T-helper 9 cell (primary cell): ENCODE data around the gene SKI.

Experiments
- DNase-seq: peaks from one replicate; pipeline ENCODE4 v3.0.0-alpha.2; 2020

The SKI gene

DNA sequence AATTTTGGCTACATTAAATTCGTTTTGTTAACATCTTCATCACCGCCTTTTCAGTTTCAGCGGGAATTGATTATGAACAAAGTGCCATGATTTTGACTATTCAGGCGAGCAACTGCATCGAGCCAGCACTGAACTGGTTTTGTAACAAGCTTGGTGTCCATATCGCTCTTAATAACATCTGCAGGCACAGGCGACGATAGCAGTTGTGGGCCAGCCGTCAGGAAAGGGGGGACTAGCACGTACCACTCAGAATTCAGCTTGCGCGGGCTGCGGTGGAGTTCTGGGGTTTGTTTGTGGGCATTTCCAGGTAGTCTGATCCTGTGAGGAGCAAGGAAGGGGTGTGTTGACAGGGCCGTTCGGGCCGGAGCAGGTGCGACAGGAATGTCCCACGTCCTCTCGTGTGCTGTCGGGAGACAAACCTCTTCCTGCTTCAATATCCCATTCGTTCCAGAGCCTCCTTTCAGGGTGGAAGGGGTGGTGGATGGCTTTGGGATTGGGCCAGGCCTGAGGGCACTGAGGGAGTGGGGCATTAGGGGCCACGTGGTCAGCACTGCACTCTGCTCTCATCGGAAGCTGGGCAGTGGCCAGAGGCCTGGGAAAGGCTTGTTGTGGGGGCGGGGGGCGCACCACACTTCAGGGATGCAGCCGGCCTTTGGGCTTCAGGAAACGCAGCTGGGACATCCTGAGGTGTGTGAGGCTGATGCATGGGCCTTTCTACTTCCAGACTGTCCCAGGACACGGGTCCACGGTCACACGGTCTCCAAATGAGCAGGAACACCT lies 39.1 kb downstream of the SKI start:
- DNase-seq, result no peak

DNA sequence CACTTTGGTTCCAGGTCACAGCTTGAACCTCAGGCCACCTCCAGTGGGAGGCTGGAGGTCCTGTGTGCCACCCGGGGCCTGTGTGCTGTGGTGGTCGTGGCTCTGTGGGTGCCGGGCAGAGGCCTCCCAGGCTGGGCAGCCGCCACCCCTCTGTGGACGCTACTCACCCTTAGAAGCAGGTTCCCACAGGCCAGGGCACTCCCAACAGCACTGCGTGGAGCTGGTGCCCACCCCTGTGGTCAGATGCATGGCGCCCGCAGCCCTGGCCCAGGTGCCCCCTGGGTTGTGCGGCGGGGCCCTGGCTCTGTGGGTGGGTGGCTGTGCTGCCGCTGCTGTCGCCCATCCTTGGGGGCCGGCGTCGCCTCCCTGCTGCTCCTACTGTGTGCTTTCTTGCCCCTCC lies 39.7 kb downstream of the SKI start:
- no peak for DNase-seq

DNA sequence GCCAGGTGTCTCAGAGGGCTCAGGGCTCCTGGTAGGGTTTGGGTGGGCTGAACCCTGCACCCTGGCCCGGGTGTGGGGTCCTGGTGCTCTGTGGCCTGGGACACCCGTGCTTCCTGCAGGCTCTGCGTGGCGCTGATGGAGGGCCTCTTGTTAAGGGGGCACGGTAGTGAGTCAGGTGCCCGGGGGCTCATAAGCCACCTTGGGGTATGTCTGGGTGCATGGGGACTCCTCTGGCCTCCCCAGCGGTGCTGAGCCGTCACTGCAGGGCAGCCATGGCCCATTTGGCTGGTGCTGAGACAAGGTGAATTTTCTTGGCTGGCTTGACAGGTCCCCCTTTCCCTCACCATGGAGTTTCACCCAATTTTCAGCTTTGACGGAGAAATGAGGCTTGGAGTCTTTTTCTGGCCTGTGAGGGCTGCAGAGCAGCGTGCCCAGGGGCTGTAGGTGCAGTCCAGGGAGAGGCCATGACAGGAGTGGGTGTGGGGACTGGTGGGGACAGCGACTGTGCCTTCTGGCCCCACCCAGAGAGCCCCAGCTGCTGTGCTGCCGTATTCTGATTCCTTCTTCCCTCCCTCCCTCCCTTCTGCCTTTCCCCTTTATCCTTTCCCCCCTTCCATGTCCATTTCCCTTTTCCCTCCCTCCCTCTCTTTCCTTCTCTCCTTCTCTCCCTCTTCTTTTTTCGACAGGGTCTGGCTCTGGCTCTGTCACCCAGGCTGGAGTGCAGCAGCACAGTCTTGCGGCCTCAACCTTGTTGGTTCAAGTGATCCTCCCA lies 40.4 kb downstream of the SKI start:
- no peak for DNase-seq

DNA sequence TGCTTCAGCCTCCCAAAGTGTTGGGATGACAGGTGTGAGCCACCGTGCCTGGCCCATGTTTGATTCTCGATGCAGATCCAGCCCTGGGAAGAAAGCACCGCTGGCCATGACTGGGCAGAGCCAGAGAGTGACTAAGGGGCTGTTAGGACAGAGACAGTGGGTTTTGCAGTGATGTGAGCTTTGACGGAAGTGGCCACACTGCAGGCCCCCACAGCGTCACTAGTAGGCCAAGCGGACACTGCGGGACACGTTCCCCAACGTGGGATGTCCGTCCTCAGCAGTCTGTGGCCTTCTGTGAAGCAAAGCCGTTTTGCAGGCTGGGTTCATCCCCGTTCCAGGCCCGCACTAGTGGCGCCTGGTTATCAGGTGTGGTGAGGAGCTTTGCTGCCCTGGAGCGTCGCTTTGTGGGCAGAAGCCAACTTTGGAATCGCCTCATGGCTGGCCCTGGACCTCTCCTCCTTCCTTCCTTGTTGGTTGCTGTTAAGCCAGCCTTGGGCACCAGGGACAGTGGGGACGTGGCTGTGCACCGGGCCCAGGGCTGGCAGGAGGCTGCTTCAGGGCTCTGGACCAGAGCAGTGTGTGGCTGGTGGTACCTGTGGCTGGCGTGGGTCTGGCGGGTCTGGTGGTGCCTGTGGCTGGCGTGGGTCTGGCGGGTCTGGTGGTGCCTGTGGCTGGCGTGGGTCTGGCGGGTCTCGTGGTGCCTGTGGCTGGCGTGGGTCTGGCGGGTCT lies 41.2 kb downstream of the SKI start:
- no peak for DNase-seq

DNA sequence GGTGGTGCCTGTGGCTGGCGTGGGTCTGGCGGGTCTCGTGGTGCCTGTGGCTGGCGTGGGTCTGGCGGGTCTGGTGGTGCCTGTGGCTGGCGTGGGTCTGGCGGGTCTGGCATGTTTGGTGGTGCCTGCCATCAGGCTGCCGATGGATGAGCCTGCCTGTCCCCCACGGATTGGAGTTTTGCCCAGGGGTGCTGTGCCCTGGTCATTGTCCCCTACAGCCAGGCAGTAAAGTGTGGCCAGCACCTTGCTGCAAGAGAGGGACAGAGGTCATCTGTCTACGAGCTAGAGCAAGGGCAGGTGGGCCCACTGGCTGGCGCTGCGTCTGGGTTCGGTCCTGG lies 41.8 kb downstream of the SKI start:
- no peak for DNase-seq

DNA sequence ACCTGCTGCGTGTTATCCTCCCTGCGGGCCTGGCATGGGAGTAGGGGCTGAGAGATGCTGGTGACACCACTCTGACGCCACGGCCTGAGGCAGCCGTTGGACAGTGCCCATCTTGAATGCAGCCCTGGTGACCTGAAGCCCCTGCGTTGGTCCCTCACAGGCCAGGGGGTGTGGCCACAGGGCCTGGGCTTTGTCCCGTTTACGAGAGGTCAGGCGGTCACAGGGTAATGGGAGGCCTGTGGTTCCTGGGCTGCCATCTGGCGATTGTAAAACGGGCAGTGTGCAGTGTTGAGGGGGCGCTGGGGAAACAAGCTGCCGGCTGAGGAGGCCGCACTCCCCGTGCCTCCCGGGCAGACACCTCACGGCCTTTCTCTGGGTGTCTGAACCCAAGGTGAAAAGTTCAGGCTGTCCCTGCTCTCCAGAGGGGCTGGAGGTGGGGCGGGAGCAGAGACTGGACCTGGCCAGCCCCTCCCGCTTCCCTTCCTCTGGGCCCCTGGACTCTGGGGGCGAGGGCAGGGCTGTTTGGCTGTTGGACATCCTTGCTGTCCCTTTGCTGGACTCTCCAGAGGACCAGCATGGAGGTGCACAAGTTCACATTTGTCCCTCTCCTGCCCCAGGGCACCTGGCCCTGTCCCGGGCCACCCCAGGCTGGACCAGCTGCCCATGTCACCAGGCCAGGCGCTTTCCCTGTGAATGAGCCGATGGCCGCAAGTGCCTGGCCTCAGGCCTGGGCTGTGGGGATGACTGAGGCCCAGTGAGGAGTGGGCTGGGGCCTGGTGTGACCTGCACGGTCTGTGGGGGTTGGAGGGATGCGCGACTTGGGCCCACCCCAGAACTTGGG lies 42.4 kb downstream of the SKI start:
- DNase-seq, result no peak

DNA sequence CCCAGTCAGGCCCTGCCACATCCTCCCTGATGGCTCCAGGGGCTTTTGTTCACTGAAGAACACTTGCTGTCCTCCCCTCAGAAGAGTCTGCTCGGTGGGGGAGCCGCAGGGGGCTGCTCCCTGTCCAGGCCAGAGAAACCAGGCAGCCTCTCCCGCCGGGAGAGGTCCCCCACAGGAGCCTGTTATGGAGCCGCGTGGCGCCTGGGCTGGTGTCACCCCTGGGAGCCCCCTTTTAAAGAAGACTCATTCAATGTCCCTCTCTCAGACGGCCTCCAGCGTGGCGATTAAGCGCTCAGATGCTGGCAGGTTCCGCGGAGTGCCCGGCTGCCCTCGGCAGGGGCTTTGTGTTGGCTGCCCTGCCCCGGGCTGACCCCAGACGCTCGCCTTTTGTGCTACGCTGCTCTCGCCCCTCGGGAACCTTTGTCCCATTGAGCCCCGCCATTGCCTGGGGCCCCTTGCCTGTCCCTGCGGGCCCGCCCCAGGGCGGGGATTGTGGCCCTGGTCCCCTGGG lies 43.1 kb downstream of the SKI start:
- DNase-seq, result no peak

DNA sequence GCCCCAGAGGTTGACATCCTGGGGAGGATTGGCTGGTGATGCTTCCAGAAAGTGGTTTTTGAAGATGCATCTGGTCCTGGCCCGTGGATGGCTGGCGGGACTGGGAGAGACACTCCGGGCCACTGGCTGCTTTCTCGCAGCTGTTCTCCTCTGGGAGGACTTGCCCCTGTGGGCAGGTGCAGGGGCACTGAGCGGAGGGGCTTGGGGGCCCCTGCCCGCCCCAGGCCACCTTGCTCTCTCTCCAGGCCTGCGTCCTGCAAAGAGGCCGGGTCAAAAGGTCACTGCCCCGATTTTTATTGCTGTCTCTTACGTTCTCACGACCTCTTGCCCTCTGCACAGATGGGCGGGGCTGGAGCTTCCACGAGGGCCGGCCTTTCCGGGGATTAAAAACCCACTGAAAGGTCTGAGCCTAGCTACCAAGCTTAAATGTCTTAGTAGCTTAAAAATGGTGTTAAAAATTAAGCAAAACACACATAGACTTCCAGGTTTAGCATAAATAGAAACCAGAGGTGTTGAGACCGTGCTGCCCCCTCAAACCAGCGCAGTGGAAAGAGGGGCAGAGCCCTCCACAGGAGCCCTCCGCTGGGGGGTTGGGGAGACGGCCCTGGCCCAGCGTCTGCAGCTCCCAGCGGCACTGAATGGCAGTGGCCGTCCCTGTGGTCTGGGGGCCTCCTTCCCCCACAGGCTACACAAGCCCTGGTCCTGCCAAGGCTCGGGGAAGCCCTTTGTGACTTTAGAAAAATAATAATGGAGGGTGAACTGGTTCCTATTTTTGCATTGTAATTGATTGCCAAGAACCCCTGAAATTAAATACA lies 43.9 kb downstream of the SKI start:
- no peak for DNase-seq

DNA sequence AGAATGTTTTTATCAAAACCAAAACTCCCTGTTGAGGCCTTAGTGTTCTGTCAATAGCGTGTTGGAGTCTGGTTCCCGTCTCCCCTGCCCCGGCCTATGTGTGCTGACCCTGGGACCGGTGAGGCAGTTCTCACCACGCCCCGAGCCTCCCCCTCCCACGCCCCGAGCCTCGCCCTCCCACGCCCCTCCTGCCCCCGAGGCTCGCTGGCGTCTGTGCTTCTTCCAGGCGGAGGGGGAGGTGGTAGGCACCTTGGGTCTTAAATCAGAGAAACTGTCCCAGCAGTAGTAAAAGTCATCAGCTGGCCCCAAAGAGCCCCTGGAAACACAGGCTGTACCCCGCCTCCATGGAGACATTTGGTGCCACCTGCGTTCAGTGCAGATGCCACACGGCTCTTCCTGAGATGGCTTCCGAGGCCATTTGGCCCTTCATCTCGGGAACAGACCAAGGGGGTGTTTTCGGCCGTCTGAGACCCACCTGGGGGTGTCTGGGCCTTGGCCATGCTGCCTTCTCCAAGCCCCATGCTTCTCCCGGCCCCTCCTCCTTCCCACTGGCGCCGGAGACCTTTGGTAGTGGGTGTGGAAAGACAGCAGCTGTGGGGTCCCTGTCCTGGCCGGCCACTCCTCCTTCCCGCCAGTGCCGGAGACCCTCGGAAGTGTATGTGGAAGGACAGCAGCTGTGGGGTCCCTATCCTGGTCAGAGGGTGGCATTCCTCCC lies 44.7 kb downstream of the SKI start:
- no peak for DNase-seq

DNA sequence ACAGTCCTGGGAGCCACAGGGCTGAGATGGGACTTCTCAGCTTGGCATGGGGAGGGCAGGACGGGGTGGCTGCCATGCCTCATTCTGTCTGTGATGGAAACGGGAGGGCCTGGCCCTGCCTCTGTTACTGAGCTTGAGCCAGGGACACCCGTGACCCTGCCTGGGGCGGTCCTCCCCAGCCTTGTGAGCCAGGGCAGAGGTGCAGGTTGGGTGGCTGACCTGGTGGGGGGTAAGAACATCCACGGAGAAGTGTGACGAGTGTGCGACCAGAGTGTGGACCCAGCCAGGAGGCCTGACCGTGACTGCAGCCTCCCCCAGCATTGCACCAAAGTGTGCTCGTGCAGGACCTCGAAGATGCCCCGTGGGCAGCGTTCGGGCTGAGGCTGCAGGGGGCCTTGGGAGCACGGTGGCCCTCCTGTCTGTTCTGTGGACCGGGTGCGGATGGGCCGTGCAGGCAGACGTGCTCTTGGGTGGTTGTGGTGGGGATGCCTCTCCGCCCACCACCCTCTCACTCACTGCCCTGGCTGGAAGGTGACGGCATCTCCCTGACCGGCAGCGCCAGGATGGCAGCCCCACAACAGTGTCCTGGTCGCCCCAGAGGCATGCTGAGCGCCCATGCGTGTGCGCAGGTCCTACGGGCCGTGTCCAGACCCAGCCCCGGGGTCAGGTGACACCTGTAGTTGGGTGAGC lies 45.4 kb downstream of the SKI start:
- no peak for DNase-seq

DNA sequence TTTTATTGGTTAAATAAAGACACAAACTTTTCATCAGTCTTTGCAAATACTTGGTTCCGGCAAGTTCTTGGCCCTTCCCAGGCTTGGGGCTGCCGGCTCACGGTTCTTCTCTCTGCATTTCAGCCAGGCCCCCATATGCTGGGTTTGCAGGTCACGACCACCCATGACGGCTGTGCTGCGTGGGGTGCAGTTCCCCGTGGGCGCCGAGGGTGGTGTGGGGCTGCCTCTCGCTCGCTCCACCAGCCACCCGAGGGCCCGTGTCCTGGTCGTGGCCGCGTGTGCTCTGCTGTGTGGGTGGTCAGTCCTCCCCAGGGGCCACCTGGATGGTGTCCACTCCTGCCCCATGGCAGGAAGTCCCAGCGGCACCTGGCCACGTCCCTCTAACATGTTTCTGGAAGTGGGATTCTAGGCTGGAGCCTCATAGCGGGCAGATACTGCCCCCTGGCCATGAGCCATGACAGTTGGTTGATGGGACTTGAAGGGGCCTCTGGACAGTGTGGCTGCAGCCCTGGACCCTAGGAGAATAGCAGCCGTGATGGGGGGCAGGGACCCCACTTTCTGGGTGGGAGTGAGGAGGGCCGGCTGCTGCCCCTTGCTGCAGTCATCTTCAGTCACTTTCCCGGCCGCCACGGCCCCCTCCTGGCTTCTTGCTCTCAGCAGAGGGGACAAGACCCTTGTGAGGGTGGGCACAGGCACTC lies 46.3 kb downstream of the SKI start:
- no peak for DNase-seq

DNA sequence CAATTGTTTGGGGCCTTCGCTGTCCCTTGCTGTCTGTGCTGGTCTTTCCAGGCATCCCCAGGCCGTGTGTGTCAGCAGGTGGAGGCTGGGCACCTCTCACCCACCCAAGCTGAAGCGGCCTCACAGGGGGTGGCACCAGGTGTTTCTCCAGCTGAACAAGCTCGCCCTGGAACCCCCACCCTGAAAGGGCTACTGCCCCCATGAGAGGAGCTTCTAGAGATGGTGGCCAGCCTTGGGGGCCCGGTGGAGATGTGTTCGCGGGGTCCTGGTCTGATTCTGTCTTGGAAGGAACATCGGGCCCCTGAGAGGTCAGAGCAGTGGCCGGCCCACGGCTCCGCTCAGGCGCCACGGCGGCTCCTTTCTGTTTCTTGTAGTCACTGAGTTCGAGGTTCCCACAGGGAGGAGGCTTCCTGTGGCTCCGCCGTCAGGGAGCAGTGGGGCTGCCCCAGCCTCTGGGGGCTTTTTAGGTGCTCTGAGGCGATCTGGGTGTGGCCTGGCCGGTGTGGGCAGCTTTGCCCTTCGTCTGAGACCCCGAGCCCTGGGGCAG lies 46.9 kb downstream of the SKI start:
- DNase-seq, result no peak

DNA sequence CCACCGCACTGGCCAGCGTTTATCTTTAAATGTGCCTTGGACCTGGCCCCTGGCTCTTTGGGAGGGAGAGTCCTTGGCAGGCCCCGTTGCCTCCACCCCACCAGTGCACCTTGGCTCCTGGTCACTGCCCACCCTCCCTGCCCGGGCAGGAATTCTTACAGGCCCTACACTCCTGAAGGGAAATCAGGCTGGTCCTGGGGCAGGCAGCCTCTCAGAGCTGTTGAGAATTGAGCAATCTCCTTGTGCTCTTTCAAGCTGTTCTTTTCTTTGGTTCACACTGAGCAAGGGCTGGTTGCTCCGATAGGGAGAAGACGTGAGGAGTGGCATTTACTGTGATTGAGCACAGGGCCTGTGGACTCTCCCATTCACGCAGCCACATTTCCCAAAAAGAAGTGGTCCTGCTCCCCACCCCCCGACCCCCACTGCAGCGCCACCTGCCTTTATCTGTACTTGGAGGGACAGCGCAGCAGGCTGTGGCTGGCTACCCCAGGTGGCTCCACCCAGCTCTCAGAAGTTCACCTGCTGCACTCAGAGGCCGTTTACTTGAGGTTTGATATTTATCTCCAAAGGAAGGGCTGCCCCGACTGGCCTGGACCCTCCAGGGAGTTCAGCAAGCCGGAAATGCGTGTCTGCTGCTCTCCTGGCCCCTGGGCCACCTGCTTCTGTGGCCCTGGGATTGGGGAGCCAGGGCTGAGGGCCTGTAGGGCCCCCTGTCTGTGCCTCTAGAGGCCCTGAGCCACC lies 47.8 kb downstream of the SKI start:
- no peak for DNase-seq

DNA sequence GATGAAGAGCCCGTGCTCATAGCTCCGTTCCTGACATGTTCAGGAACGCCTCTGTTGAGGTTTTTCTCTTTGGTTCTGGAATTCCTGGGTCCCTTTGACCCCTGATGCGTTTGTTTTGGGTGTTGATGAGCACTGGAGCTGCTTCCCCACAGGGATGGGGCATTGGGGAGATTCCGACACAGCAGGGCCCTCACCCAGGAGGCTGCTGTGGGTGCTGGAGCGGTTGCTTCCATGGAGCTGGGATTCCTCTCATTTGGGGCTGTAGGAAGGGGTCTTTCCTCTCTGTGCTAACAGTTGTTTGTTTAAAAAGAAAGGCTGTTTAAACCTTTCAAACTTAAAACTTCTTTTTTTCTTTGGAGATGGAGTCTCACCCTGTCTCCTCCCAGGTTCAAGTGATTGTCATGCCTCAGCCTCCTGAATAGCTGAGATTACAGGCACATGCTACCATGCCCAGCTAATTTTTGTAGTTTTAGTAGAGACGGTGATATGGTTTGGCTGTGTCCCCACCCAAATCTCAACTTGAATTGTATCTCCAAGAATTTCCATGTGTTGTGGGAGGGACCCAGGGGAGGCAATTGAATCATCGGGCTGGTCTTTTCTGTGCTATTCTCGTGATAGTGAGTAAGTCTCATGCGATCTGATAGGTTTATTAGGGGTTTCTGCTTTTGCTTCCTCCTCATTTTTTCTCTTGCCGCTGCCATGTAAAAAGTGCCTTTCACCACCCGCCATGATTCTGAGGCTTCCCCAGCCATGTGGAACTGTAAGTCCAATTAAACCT lies 48.9 kb downstream of the SKI start:
- no peak for DNase-seq

DNA sequence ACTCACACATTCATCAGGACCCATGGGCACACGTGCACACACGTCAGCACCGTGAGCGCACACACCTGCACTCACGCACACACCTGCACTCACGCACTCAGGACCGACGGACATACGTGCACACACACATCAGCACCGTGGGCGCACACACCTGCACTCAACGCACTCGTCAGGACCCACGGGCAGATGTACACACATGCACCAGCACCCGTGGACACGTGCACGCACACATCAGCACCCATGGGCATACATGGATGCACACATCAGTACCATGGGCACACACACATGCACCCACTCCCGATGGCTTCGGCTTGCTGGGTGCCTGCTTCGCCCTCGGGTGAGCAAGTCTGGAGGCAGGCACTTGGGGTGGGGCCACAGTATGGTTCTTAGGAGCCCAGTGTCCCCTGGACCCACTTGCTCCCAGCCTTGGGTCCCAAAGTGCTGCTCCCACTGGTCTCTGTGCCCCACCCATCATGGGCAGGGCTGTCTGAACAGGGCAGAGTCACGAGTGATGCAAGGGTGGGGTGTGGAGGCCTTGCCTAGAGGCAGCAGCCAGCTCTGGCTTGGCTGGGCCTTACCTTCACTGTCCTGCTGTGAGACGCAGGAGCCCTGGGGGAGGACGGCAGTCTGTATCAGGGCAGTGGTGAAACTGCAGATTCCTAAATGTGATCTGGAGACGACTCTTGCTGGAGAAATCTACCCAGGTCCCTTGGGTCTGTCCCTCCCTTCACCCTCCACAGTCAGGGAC lies 49.8 kb downstream of the SKI start:
- no peak for DNase-seq

DNA sequence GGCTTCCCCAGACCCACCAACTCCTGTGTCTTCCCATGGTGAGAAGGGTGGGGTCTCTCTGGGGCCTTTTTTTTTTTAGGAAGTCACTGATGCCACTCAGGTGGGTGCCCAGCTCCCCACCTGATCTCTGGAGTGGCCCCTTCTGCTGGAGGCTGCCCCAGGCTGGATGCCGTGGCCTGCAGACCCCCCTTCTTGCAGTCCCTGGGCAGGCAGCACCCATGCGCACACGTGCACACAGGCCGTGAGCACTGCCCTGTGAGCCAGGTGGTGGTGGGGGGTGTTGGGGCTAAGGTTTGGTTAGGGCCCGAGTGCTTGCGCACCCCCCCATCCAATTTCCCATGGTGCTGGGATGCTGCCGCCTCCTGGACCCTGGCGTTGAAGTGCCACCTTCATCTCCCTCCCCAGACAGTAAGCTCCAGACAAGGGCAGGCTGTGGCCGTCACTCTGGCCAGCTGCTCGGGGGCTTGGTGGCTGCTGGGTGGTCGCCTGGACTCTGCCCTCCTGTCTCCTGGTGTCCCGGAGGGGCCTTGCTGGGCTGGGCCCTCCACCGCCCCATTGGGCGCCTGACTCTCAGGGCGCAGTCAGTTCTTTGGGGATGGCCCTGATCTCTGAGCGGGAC lies 50.6 kb downstream of the SKI start:
- DNase-seq, result no peak

DNA sequence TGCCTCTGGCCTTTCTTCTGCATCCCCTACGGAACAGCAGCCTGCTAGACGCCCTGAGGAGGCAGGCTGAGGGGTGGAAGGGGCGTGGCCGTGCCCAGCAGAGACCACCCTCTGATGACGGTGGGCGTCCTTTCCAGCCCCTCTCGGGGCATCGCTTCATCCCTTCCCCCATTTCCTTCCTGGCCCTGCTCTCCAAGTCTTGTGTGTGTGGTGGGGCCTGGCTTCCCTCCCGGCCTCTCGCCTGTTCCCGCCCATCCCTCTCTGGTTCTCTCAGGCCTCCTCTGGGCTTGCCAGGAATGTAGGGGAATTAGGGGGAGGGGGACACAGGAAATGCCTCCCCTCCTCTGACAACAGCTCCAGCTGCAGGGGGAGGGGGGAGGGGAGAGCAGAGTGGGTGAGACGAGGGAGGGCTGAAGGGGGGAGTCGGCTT lies 51.1 kb downstream of the SKI start:
- no peak for DNase-seq
